T-helper 2 cell (primary cell): ENCODE measurements around the gene SHQ1.

ENCODE experiments used
- DNase-seq, 5 experiments: peaks; one replicate each; pipeline versions ENCODE4 v3.0.0 to v3.0.0-alpha.2; 2012 to 2022
- total RNA-seq, 2 donors: gene quantifications; one replicate each; lab custom pipeline; 2026; lab: John Stamatoyannopoulos, UW

Gene SHQ1
- total RNA-seq = 8.1 to 16.2 reads per million in 2 donors

GRCh38 chr3:72847751-72848702, at the start of gene SHQ1:
TSS of gene SHQ1 (minus strand) at chr3:72848445. CDS start at chr3:72848340, 105 bp downstream.
- DNase-seq = peak; percentile 83 to 96 (median 91)

GRCh38 chr3:72897758-72898007, 49.4 kb upstream of the SHQ1 start:
- DNase-seq = no peak

GRCh38 chr3:72896996-72897757, 48.9 kb upstream of the SHQ1 start:
- no peak for DNase-seq

- DNase-seq = no peak
These were observed 46.8 kb upstream of the SHQ1 start for GRCh38 chr3:72894976-72895552.

GRCh38 chr3:72892870-72893269, 44.6 kb upstream of the SHQ1 start:
- DNase-seq = peak in 1 of 5 experiments; percentile 8

GRCh38 chr3:72892081-72892775, 44.0 kb upstream of the SHQ1 start:
- no peak for DNase-seq

DNA sequence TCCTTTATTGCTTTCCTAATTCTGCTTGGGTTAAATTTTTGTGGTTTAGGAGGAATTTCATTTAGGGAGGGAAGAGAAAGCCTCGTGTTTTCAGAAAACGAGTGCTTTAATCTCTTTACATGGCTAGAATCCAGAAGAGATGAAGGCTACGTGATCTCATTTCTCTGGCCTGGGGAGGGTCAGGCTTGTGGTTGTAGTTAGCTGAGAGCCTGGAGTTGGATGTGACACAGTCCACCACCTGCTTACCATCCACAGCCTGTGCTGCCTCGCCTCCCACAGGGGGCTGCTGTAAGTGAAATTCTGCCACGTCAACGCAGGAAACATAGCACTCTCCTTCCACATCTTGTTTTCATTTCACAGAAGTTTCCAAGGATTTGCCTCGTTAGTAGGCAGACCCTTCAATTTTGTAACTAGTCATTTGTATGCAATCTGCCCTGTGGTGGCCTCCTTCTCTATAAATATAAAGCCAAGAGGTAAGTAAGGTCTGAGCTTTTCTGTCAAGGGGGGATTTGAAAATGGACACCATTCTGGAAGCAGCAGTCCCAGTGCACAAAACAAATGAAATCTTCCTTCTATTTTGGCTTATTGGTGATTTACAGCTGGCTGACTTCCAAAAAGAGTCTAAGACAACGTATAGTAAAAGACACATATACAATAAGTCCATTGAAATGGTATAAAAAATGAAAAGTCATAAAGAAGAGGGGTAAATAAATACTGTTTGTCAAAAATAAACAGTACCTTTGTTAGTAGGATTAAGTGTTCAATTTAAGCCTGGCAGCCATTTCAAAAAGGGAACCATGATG, 43.0 kb upstream of the SHQ1 start:
- no peak for DNase-seq

GRCh38 chr3:72890166-72890925, 42.1 kb upstream of the SHQ1 start:
- DNase-seq = no peak

GRCh38 chr3:72889310-72890165, 41.3 kb upstream of the SHQ1 start:
- no peak for DNase-seq

DNA sequence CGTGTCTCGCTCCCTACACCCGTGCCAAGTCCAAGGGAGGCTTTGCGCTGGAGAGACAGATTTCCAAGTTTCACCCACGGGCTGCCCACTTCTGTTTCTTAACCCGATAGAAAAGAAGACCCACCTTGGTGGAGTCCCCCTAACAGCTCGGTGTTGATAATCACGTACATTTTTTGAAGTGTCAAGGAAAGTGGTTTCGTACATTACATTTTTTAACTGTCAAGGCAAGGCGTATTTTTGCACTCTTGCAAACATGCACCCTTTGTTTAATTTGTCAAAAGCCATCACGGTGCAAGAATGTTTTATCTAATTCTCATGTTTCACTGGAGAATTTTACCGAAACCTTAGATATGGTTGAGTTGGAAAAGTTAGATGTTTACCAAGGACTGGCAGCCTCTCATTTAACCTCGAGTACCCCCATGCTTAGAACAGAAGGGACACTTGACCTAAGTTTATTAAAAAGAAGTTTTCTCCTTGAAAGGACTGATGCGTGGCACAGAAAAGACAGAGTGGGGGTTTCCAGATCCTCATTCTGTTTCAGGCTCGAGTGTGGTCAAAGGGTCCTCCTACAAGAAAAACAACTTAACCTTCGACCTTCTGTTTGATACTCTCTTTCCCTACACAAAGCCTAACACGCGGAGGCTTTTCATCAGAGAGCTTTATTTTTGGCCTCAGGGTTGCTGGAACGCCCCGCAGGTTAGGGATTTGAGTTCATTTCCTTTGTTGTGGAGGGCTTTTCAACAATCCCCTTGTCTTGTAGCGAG, 40.5 kb upstream of the SHQ1 start:
- no peak for DNase-seq

GRCh38 chr3:72887705-72888545, 39.7 kb upstream of the SHQ1 start, which contains the start of gene GXYLT2:
TSS of gene GXYLT2 (plus strand) at chr3:72888046. CDS start at chr3:72888234, 188 bp downstream.
- peak in 2 of 5 experiments; percentile 1 to 59 for DNase-seq

DNA sequence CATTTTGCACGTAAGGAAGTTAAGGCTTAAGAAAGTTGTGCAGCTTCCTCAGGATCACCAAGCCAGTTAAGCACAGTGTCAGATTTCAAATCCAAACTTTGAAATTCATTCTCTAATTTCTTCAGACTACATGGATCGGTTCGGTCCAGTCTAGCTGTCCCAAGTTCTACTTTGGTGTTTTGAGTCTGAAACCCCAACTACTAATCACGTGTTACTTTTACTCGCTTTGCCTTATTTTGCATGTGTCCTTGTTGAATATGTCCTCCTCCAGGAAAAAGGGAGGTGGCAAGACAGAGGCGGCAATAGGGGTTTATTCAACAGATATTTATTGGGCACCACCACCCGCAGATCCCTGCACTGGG, 39.1 kb upstream of the SHQ1 start:
- DNase-seq = no peak

DNA sequence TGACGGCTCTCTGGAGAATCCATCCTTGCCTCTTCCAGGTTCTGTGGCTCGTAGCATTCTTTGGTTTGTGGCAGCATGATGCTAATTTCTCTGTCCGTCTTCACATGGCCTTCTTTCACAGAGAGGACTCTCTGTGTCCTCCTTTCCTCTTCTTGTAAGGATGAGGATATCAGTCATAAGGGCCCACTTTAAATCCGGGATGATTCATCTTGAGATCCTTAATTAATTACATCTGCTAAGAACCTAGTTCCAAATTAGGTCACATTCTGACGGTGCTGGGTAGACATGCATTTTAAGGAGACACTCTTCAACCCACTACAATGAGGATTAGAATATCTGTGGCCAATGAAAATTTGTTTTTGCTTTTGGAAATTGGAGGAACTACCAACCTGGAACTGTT, 23.9 kb upstream of the SHQ1 start:
- DNase-seq = no peak

GRCh38 chr3:72862314-72863090, 14.3 kb upstream of the SHQ1 start:
- no peak for DNase-seq

GRCh38 chr3:72860846-72861245, 12.6 kb upstream of the SHQ1 start:
- DNase-seq = no peak

DNA sequence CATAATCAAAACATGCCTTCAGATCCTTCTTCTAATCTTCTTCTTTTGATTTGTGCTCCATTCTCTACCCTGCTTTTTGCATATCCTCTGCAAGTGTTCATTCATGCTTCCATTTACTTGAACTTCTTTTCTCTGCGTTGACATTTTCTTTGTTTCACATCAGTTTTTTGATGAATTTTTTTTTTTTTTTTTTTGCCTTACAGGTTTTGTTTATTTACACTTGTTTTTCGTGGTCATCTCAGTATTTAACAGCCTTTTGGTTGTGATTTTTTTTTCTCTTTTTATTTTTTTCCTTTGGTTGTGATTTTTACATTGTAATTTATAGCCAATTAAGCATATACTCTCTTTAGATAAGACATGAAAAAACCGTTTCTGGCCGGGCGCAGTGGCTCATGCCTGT, 11.8 kb upstream of the SHQ1 start:
- no peak for DNase-seq

- no peak for DNase-seq
These were observed 6.8 kb upstream of the SHQ1 start for GRCh38 chr3:72855001-72855400.

DNA sequence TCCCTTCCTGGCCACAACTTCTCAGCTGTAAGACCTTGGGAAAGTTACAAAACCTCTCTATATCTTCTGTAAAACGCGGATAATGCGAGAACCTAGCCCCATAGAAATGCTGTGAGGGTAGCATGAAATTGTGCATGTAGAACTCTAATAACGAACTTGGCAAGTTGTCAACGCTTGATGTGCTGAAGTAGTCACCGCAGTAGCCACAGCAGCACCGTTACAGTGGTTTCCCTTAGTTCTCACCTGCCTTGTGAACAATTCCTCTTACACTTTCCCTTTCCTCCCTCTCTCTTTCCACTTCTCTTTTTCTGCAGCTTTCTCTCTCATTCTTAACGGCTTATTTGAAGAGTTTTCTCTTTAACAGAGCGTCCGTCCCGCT, 447 bp upstream of the SHQ1 start:
- peak in 3 of 5 experiments; percentile 13 to 68 (median 41) for DNase-seq
